Brain microvascular endothelial cell (primary cell): Measurements from ENCODE around the gene SOX8.

ENCODE experiments used
- DNase-seq: peaks from one replicate; pipeline ENCODE4 v3.0.0-alpha.2; 2020
- H3K27ac ChIP-seq: fragments of 250-450 bp; sonication (Bioruptor Pico); 2 replicates; pipeline ENCODE4 v1.5.1; 2020; ENCODE audit warnings: mild to moderate bottlenecking, moderate library complexity
- H3K27me3 ChIP-seq: fragments of 250-450 bp; sonication (Bioruptor Pico); replicated peaks from 2 replicates; pipeline ENCODE4 v1.5.1; 2020; ENCODE audit warnings: mild to moderate bottlenecking
- H3K36me3 ChIP-seq: fragments of 250-450 bp; sonication (Bioruptor Pico); replicated peaks from 2 replicates; pipeline ENCODE4 v1.5.1; 2020; ENCODE audit warnings: mild to moderate bottlenecking
- H3K4me3 ChIP-seq: 2 replicates; pipeline ENCODE4 v1.5.1; 2011; ENCODE audit warnings: low read depth, mild to moderate bottlenecking, control low read depth, low read length, moderate library complexity
- CTCF ChIP-seq: IDR thresholded peaks from 2 replicates; pipeline ENCODE4 v1.5.1; 2011; ENCODE audit warnings: low read depth, mild to moderate bottlenecking, moderate library complexity, low read length, control low read depth, inconsistent platforms; ENCODE audit errors: missing control alignments
- in situ Hi-C: cut with HindIII; loops from 2 replicates; pipeline ENCODE4 v1.10.0; 2017; ENCODE audit warnings: low sequenced_read_pairs, low pct_ligation_motif_present

The SOX8 gene

GRCh38 chr16:1012135-1012534, 30.6 kb downstream of the SOX8 start:
- Histone ChIP-seq H3K27me3 (peaks cover 37% of the 10 kb centered on the region), H3K27ac (no peak overlapping the region), H3K36me3 (no peaks in the 10 kb centered on the region), H3K4me3 (no peak overlapping the region)
- no peak for DNase-seq
- in situ Hi-C loops, result no loop called here
- no peak for TF ChIP-seq CTCF

- Histone ChIP-seq H3K27me3 (peaks cover 29% of the 10 kb centered on the region), H3K36me3 (no peaks in the 10 kb centered on the region), H3K27ac (no peak overlapping the region), H3K4me3 (no peak overlapping the region)
- no peak for DNase-seq
- in situ Hi-C loops, result no loop called here
- TF ChIP-seq CTCF, result no peak
These were observed 31.4 kb downstream of the SOX8 start for GRCh38 chr16:1012722-1013592.

GRCh38 chr16:1013593-1013900, 32.0 kb downstream of the SOX8 start:
- no peak for TF ChIP-seq CTCF
- DNase-seq, result no peak
- Histone ChIP-seq H3K27ac (no peak overlapping the region), H3K4me3 (no peak overlapping the region), H3K27me3 (peaks cover 23% of the 10 kb centered on the region), H3K36me3 (no peaks in the 10 kb centered on the region)
- in situ Hi-C loops, result no loop called here

- in situ Hi-C loops, result no loop called here
- Histone ChIP-seq H3K27me3 (peaks cover 18% of the 10 kb centered on the region), H3K4me3 (no peak overlapping the region), H3K36me3 (no peaks in the 10 kb centered on the region), H3K27ac (no peak overlapping the region)
- DNase-seq, result no peak
- TF ChIP-seq CTCF, result no peak
These were observed 32.7 kb downstream of the SOX8 start for GRCh38 chr16:1014221-1014620.

GRCh38 chr16:1014771-1015495, 33.4 kb downstream of the SOX8 start:
- in situ Hi-C loops, result no loop called here
- Histone ChIP-seq H3K27ac (no peak overlapping the region), H3K4me3 (no peak overlapping the region), H3K27me3 (peaks cover 13% of the 10 kb centered on the region), H3K36me3 (no peaks in the 10 kb centered on the region)
- no peak for TF ChIP-seq CTCF
- DNase-seq, result no peak
